Hindlimb muscle (tissue), 1 donor: ENCODE measurements around the gene FOXL3. TPM values are rescaled to one million over a fixed set of nuclear protein-coding genes. Genes with fewer than 3 reads are reported as not detected.
"Not testable (repeated sequence)": the region's sequence is repeated elsewhere in the genome, so short reads cannot be mapped to it uniquely, and the experiment has no call there.

Experiments
- DNase-seq: peaks from one replicate; pipeline ENCODE4 v3.0.0-alpha.2; 2013
- polyA plus RNA-seq: library from polyadenylated mRNA; unstranded; fragments of 120-200 nt; gene quantifications from one replicate; pipeline ENCODE4 v1.2.1, GENCODE V29; 2013; ENCODE audit not compliant: insufficient read length

Gene FOXL3
- polyA plus RNA-seq, result not detected

GRCh38 chr7:289756-290553 is at the start of gene FOXL3:
Gene FOXL3, plus strand, starts transcription at chr7:290170. Its CDS starts 0 bp downstream, at chr7:290170.
- DNase-seq, result no peak

DNA sequence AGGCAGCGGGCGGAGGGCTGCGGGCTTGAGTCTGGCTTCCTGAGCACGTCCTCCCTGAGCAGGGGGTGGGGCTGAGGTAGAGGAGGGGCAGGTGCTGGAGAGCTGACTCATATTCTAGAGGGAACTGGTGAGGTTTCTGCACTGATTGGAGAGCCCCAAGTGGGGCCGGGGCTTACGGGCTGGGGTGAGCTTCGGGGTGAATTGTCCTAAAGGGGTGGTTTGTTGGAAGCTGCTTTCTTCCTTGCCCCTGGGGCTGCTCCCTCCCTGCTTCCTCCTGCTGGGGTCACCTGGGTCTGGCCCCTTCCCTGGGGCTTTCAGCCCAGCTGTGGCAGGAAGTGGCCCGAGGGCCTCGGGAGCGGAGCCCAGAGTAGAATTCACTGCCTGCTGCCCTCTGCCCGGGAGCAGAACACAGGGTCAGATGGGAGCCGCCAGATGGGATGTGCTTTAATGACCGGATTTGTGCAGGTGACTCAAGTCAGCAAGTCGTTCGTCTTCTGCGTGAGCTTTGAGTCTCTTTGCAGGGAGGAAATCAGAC is 49.0 kb upstream of the FOXL3 start:
- DNase-seq, result no peak

- no peak for DNase-seq
Observed at GRCh38 chr7:241513-241912, 48.5 kb upstream of the FOXL3 start.

GRCh38 chr7:242826-243579 is 47.0 kb upstream of the FOXL3 start:
- DNase-seq, result not testable (repeated sequence)

DNA sequence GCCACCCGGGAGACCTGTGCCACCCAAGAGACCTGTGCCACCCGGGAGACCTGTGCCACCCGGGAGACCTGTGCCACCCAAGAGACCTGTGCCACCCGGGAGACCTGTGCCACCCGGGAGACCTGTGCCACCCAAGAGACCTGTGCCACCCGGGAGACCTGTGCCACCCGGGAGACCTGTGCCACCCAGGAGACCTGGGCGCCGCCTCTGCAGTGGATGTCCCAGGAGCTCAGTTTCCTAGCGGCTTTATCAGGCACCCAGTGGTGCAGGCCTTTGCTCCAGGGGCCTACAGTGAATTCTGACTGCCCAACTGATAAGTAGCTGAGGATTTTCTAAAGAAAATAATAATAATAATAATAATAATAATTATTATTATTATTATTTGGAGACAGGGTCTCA is 46.4 kb upstream of the FOXL3 start:
- DNase-seq, result not testable (repeated sequence)

DNA sequence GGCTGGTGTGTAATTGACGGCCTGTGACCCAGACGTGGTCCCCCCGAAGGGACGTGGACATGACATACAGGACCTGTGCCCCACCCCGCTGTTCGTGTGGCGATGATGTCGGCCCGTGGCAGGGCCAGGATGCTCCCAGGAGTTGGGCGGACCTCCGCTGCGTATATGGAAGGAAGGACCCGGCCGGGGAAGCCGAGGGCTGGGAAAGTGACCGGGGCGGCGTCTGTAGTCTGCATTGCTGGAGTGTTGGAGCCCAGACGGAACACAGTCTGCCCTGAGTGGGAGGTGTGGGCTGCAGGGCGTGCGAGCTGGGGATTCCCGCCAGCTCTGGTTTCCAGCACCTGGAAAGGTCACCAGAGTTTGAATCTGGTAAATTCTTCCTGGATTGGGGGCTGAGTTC is 45.0 kb upstream of the FOXL3 start:
- no peak for DNase-seq

DNA sequence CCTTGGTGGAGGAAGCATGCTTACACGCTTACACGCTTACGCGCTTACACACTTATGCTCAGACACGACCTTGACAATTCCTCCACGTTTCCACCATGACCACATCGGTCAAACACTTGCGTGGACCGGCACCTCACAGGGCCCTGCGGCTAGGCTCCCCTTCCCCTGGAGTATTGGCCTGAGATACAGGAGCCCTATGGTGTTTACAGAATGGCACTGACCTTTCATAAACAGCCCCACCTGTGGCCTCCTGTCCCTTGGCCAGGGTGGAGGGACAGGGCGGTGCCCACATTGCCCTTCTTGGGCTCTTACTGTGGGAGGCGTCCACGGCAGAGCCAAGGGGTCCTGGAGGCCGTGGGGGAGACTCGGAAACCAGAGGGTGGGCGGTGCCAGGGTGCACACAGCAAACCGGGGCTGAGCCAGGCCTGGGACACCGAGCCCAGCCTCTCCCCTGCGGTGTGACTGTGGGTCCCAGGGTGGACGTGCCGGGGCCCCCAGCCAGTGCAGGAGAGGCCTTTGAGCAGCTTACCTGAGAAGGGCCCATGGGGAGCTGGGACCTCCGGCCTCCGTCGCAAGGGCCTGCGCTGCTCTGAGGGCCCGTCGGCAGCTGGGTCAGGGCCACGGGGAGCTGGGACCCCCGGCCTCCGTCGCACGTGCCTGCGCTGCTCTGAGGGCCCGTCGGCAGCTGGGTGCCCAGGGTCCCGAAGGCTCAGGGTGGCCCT is 44.2 kb upstream of the FOXL3 start:
- no peak for DNase-seq

DNA sequence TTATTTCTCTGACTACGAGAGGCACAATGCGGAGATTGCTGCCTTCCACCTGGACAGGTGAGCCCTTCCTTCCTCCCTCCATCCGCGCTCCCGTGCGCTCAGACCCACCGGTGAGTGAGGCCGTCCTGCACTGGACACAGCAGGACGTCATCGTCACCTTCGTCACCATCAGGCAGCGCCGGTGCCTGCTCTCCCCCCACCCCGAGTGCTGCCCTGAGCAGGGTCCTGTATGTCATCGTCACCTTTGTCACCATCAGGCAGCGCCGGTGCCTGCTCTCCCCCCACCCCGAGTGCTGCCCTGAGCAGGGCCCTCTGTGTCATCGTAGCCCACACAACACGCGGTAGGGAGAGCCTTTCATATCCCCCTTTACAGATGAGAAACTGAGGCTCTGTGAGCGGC is 43.5 kb upstream of the FOXL3 start:
- DNase-seq, result no peak

DNA sequence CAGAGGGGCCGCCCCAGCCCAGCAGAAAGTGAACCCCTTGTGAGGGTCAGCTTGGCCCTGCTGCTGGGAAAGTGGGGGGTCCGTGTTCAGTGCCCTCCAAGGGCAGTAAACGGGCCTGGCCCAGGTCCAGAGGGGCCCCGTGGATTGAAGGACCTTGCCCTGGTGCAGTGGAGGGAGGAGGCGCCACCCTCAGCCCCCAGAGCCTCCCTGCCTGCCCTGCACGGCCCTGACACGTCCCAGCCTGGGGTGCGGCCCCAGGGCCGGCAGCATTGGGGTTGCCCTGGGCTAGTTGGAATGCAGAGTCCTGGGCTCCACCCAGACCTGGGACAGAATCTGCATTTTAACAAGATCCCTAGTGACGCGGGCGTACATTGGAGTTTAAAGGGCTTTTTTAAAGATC is 42.8 kb upstream of the FOXL3 start:
- DNase-seq, result no peak

DNA sequence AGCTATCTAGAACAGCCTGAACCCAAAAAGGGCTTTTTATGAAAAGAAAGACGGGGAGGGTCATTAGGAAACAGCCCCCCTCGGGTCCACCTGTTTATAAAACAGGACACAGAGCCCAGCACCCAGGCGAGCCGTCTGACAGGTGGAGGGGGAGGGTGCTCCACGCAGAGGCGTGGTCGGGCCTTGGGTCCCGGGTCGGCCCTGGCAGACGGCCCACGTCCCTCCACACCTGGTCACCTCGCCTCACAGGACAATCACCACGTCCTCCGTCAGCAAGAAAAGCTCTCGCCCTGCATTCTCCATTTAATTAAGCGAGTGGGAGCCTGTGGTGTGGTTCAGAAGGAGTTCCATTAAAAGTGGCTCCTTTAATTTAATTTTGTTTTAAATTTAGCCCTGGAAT is 42.3 kb upstream of the FOXL3 start:
- no peak for DNase-seq

DNA sequence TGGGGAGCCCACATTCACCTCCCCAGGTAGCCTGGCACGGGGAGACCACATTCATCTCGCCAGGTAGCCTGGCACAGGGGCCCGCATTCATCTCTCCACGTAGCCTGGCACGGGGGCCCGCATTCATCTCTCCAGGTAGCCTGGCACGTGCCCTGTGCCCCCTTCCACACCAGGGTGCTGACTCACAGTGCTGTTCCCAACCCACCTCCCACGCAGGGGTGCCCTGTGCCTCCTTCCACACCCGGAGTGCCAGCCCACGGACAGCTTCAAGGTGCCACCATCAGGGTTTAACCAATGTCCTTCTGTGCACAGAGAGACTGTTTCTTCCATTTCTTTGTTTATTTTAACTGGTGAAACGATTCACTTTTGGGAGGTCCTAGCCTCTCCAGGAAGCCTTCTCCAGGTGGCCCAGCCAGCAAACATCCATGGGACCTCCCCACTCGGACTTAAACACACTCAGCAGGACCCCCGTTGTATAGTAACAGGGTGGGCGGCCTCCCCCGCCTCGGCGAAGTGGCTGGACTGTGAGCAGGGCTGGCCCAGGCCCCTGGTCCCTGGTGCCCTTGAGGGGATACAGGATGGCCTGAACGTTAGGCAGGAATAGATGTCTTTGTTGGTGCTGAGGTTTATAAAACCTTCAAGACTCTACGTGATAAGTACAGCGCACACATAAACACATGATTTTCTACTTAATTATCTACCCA is 41.1 kb upstream of the FOXL3 start:
- DNase-seq, result no peak

DNA sequence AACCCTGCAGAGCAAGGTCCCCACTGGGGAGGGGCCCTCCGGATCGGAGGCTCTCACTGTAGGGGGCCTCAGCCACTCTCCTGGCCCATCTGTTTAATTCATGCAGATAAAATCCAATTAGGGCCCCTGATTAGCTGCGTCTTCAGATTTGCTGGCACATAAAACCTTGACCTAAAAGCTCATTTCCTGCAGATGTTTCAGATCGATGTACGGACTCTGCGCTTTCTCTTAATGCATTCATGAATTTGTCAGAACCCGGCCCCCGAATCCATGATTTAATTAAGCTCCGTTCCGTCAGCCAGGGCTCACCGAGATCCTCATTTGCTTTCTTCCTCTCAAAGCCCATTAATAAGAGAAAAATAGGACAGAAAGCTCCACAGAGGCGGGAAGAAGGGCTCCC is 40.0 kb upstream of the FOXL3 start:
- DNase-seq, result no peak

DNA sequence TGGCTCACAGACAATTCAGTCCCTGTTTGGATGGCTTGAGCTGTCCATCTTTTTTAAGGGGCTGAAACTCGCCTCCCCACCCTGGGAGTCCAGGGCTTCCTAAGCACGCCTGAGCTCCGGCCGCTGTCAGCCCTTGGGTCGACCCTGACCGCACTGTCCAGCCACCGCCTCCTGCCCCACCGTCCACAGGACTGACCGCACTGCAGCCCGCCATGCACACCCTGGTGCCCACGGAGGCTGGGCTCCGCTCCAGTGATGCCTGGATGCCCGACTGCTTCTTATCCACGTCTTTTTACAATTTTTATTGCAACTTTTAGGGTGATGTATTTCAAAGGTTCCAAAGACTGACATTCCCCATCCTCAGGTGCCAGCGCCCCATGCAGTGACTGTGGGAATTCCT is 39.4 kb upstream of the FOXL3 start:
- DNase-seq, result no peak

GRCh38 chr7:251005-251404 is 39.0 kb upstream of the FOXL3 start:
- DNase-seq, result no peak

DNA sequence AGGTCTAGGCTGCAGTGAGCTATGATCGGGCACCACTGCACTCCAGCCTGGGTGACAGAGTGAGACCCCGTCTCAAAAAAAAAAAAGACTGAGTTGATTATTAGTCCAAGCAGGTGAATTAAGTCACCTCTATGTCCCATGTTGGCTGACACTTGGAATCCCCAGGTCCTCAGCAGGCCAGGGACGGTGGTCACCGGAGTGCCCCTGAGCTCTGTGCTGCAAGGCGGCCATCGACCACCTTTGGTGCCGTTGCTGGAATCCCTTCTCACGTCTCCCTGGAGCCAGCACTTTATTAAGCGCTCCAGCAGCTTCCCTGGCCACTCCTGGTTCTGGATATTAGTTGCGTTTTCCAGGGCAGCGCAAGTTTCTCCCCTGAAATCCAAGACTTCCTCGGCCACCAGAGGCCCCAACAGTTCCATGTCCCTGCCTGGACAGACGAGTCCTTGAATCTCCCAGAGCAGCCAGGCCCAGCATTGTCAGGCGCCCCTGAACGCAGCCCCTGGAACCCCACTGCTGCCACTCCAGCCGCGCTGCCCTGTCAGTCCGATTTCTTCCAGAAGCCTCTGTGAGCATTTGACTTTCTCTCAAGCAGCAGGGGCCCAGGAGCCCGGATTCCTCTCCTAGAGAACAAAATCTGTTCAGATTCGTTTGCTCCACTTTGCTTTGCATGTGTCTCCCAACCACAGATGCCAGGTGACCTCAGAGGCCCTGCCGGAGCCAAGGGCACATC is 38.4 kb upstream of the FOXL3 start:
- no peak for DNase-seq

DNA sequence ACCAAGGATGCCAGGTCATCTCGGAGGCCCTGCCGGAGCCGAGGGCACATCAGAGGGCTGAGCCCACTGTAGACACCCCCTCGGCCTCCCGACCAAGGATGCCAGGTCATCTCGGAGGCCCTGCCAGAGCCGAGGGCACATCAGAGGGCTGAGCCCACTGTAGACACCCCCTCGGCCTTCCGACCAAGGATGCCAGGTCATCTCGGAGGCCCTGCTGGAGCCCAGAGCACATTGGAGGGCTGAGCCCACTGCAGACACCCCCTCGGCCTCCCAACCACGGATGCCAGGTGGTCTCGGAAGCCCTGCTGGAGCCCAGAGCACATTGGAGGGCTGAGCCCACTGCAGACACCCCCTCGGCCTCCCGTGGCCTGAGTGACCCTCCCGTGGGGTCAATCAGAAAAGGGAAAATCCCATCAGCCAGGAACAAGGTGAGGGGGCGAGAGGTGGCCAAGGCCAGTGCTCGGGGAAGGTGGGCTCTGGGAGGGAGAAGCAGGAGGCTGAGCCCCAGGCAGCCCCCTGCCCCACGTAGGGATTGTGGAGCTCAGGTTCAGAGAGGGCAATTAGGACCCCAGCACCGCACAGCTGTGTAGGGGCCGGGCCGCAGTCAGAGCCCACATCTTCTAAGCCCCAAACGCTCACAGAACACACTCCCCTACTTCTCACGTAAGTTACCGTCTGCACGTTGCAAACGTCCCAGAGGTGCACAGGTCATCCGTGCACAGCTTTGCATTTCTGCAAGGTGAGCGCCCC is 37.6 kb upstream of the FOXL3 start:
- DNase-seq, result no peak

GRCh38 chr7:252981-253380 is 37.0 kb upstream of the FOXL3 start:
- no peak for DNase-seq

DNA sequence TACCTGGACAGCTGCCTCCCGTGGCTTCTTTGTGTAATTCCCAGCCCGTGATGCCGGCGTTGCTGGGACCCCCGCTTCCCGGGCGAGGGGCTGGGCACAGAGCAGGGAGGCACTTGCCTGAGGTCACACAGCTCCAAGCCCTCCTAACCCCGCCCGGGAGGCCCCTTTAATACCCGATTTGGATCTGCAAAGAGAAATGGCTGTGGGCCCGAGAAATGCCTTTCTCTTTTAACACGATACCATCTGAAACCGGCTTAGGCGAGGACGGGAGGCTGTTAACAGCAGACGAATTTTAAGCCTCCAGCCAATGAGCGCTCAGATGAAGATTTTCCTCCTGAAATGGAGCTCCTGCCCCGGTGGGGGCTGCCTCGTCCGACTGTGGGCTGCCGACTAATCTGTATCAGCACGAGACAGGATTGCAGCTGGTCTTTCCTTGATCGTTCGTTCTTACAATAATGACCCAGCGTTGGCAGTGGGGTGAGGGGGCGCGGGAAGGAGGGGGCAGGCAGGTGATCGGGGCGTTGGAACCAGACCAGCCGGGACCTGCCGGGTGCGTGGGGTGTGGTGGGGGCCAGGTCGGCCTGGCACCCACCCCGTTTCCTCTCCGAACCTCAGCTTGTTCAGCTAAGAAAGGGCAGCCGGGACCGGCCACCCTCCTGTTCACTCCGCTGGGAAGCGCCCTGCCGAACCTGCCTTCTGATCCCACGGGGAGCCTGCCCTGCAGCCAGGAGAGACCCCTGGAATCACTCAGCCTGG is 36.2 kb upstream of the FOXL3 start:
- DNase-seq, result no peak

DNA sequence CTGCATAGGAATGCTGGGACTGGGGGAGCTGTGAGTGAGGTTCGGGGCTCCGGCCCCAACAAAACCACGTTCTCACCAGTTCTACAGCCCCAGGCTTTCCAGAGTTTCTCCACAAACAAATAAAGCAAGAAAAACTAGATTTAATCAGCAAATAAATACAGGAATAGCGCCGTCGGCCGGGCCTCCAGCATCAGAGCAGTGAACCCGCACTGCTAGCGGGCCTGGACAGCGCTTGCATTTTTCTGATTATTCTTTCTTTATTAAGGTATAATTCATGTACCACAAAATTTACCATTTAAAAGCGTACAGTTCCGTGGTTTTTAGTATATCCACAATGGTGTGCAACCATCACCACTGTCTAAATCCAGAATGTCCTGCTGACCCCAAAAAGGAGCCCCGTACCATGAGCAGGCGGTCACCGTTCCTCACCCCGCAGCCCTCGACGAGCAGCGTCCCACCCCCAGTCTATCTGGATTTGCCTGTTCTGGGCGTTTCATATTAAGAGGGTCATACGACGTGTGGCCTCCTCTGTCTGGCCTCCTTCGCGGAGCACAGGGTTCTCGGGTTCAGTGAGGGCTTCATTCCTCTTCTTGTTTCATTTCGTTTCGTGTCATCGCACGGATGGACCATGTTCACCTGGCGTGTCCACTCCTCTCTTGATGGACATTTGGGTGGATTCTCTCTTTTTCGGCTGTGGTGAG is 35.5 kb upstream of the FOXL3 start:
- DNase-seq, result no peak

DNA sequence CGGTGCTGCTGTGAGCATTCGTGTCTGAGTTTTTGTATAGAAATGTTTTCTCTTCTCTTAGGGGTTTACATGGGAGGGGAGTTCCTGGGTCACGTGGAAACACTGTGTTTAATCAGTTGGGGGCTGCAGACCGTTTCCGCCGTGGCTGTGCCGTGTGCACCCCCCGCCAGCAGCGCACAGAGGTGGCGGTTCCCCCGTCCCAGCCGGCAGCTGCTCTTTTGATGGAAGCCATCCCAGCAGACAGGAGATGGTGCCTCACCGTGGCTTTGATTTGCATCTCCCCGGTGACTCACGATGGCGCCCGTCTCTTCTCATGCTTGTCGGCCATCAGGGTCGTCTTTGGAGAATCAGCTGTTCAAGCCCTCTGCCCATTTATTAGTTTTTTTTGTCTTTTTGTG is 34.9 kb upstream of the FOXL3 start:
- no peak for DNase-seq
